CD4-positive, alpha-beta T cell treated with Interleukin-15 for 4 hours (primary cell): ENCODE data around the gene NDUFAF4.
A peak's percentile ranks its signal among the peaks of the same experiment; 100 is the strongest.

Experiments
- DNase-seq: peaks from one replicate; pipeline ENCODE4 v3.0.0-alpha.2; 2020; ENCODE audit warnings: low spot score

The NDUFAF4 gene

GRCh38 chr6:96899019-96899418, 1.3 kb upstream of the NDUFAF4 start:
- DNase-seq: no peak

GRCh38 chr6:96898241-96898851, 655 bp upstream of the NDUFAF4 start:
- no peak for DNase-seq

GRCh38 chr6:96889146-96889545, 8.5 kb downstream of the NDUFAF4 start:
- no peak for DNase-seq

GRCh38 chr6:96888745-96889144, 8.9 kb downstream of the NDUFAF4 start:
- no peak for DNase-seq

- DNase-seq: no peak
These were observed 11.2 kb downstream of the NDUFAF4 start for GRCh38 chr6:96886519-96886918.

- DNase-seq: peak; percentile 20
These were observed 12.5 kb downstream of the NDUFAF4 start for GRCh38 chr6:96885187-96885631.

- no peak for DNase-seq
These were observed 19.5 kb downstream of the NDUFAF4 start for GRCh38 chr6:96878143-96878542.

GRCh38 chr6:96876886-96877545, 20.7 kb downstream of the NDUFAF4 start:
- no peak for DNase-seq

GRCh38 chr6:96872976-96873375, 24.7 kb downstream of the NDUFAF4 start:
- no peak for DNase-seq

- DNase-seq: no peak
These were observed 32.7 kb downstream of the NDUFAF4 start for GRCh38 chr6:96865055-96865405.

- no peak for DNase-seq
These were observed 33.3 kb downstream of the NDUFAF4 start for GRCh38 chr6:96864216-96865054.

GRCh38 chr6:96862560-96862959, 35.1 kb downstream of the NDUFAF4 start:
- no peak for DNase-seq

GRCh38 chr6:96861588-96861987, 36.1 kb downstream of the NDUFAF4 start:
- no peak for DNase-seq

- no peak for DNase-seq
These were observed 40.8 kb downstream of the NDUFAF4 start for GRCh38 chr6:96856856-96857255.

GRCh38 chr6:96853083-96853482, 44.6 kb downstream of the NDUFAF4 start:
- DNase-seq: no peak

GRCh38 chr6:96852605-96853004, 45.1 kb downstream of the NDUFAF4 start:
- DNase-seq: no peak

GRCh38 chr6:96851858-96852257, 45.8 kb downstream of the NDUFAF4 start:
- DNase-seq: no peak

GRCh38 chr6:96849615-96850014, 48.1 kb downstream of the NDUFAF4 start:
- DNase-seq: no peak

- DNase-seq: no peak
These were observed 53.2 kb downstream of the NDUFAF4 start for GRCh38 chr6:96844530-96844929.

GRCh38 chr6:96841345-96841744, 56.3 kb downstream of the NDUFAF4 start:
- no peak for DNase-seq
